ENCODE data around the gene TAX1BP1. TPM values are rescaled to one million over a fixed set of nuclear protein-coding genes. Genes with fewer than 3 reads are reported as not detected.

The TAX1BP1 gene
- total RNA-seq, 1 donor from 2014 or later: 83.6 TPM

DNA sequence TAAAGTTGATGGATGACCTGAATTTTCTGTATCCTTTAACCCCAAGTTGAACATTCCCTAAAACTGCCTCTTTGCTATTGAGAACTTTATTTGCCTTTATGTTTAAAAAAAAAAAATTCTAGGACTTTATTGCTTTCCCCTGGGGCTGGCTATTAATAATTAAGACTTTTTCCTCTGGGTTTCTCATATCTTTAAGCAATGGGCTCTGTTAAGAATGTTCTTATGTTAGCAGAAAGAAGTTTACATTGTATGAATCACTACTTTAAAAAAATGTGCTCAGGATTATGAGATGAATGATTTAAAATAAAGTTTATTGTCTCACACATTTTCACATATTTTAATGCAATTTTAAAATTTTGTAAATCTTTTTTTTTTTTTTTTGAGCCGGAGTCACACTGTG is 19.5 kb downstream of the TAX1BP1 start:
- TF ChIP-seq, protein P1, sequence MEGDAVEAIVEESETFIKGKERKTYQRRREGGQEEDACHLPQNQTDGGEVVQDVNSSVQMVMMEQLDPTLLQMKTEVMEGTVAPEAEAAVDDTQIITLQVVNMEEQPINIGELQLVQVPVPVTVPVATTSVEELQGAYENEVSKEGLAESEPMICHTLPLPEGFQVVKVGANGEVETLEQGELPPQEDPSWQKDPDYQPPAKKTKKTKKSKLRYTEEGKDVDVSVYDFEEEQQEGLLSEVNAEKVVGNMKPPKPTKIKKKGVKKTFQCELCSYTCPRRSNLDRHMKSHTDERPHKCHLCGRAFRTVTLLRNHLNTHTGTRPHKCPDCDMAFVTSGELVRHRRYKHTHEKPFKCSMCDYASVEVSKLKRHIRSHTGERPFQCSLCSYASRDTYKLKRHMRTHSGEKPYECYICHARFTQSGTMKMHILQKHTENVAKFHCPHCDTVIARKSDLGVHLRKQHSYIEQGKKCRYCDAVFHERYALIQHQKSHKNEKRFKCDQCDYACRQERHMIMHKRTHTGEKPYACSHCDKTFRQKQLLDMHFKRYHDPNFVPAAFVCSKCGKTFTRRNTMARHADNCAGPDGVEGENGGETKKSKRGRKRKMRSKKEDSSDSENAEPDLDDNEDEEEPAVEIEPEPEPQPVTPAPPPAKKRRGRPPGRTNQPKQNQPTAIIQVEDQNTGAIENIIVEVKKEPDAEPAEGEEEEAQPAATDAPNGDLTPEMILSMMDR (IDR thresholded peaks at IDR 0.05; ENCODE audit: insufficient read depth, low read length, poor library complexity, severe bottlenecking): no peak
- no peak for DNase-seq (ENCODE audit: low read depth)
- Histone ChIP-seq H3K36me3 (ENCODE audit: control insufficient read depth, insufficient read depth, low read length) (no peaks in the 10 kb centered on the region), H3K4me3 (ENCODE audit: low read depth, low read length) (no peak overlapping the region), H3K27me3 (ENCODE audit: control insufficient read depth, insufficient read depth, low read length) (no peaks in the 10 kb centered on the region)

DNA sequence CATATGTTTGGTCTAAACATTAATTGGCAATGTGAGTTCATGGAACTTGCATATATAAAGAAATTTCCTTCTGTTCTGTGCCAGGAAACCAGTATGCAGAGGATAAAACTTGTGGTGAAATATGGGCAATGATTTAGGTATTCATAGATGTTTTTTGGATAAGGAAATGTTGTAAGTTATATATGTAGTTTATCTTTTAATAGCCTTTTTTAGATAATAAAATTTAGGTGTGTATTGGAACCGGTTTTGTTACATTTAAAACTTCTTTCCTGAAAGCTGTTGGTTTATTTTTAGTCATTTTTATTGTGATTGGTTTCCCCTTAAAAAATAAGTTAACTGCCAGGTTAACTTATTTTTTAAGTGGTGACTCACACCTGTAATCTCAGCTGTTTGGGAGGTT is 22.1 kb downstream of the TAX1BP1 start:
- DNase-seq (ENCODE audit: low read depth): no peak

DNA sequence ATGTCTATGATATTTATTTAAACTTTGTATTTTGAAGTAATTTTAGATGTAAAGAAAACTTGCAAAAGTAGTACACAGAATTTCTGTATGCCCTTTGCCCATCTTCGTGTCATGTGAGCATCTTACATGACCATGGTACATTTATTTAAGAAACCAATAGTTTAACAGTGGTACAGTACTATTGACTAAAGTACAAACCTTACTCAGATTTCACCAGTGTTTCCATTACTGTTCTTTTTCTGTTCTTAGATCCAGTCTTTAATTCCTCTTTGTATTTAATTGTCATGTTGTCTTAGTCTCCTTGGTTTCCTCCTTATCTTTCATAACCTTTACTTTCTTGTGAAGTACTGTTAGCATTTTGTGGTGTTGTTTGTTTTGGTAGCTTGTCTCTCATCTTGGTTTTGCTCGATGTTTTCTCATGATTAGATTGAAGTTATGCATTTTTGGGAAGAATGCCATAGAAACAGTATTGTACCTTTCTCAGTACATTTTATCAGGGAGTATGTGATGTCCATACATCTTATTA is 24.1 kb downstream of the TAX1BP1 start:
- no peak for DNase-seq (ENCODE audit: low read depth)
- no peak overlapping the region for H3K4me3 ChIP-seq (ENCODE audit: low read depth, low read length)
- no peaks in the 10 kb centered on the region for H3K27me3 ChIP-seq (ENCODE audit: control insufficient read depth, insufficient read depth, low read length)
- no peaks in the 10 kb centered on the region for H3K36me3 ChIP-seq (ENCODE audit: control insufficient read depth, insufficient read depth, low read length)
- TF ChIP-seq, protein P1 (IDR thresholded peaks at IDR 0.05; ENCODE audit: insufficient read depth, low read length, poor library complexity, severe bottlenecking): no peak

More for the DNA sequence above, 22.1 kb downstream of the TAX1BP1 start:
- TF ChIP-seq, protein P1 (IDR thresholded peaks at IDR 0.05; ENCODE audit: insufficient read depth, low read length, poor library complexity, severe bottlenecking): no peak
- no peaks in the 10 kb centered on the region for H3K27me3 ChIP-seq (ENCODE audit: control insufficient read depth, insufficient read depth, low read length)
- H3K36me3 ChIP-seq (ENCODE audit: control insufficient read depth, insufficient read depth, low read length): no peaks in the 10 kb centered on the region
- no peak overlapping the region for H3K4me3 ChIP-seq (ENCODE audit: low read depth, low read length)

DNA sequence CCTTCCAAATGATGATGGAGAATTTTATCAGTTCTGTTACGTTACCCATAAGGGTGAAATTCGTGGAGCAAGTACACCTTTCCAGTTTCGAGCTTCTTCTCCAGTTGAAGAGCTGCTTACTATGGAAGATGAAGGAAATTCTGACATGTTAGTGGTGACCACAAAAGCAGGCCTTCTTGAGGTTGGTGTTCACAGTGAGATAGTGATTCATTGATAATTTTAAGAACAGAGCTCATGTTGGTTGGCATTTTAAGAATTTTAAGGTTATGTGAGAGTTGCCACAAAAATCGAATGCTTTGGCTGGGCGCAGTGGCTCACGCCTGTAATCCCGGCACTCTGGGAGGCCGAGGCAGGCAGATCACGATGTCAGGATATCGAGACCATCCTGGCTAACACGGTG is 25.9 kb downstream of the TAX1BP1 start:
- TF ChIP-seq, protein P1 (IDR thresholded peaks at IDR 0.05; ENCODE audit: insufficient read depth, low read length, poor library complexity, severe bottlenecking): no peak
- no peak for DNase-seq (ENCODE audit: low read depth)
- H3K27me3 ChIP-seq (ENCODE audit: control insufficient read depth, insufficient read depth, low read length): no peaks in the 10 kb centered on the region
- no peak overlapping the region for H3K4me3 ChIP-seq (ENCODE audit: low read depth, low read length)
- H3K36me3 ChIP-seq (ENCODE audit: control insufficient read depth, insufficient read depth, low read length): no peaks in the 10 kb centered on the region

DNA sequence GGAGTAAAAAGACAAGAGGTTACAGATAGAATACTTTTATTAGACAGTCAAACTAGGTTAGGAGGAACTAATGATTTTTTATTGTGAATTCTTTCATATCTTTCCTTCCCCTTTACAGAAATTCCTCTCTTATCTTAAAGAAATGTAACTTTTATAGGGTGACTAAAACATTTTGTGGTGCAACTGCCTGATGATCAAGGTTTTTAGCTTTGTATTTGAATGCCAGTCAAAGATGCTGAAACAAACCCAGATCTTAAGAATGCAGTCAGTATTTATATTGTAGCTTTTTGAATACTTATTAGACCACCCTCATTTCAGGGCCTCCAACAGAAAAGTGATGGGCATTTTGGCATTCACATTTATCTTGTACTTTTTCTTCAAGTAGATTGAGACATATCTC is 27.4 kb downstream of the TAX1BP1 start:
- no peak for DNase-seq (ENCODE audit: low read depth)
- Histone ChIP-seq H3K4me3 (ENCODE audit: low read depth, low read length) (no peak overlapping the region), H3K27me3 (ENCODE audit: control insufficient read depth, insufficient read depth, low read length) (no peaks in the 10 kb centered on the region), H3K36me3 (ENCODE audit: control insufficient read depth, insufficient read depth, low read length) (no peaks in the 10 kb centered on the region)
- TF ChIP-seq, protein P1 (IDR thresholded peaks at IDR 0.05; ENCODE audit: insufficient read depth, low read length, poor library complexity, severe bottlenecking): no peak

DNA sequence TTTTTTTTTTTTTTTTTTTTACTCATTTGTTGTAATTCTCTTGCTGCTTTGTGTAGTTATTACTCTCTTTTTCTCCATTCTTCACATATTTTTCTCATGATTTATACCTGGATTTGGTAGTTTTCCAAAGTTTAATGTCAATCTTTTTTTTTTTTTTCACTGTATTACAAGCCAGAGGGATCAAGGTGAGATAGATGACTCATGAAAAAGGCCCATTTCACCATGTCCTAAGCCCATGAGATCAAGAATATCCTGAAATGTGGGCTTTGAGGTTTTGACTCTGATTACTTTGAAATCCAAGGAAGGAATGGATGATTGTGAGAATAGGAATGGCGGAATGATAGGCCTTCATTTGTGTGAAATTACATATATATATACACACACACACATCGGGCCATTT is 31.1 kb downstream of the TAX1BP1 start:
- Histone ChIP-seq H3K36me3 (ENCODE audit: control insufficient read depth, insufficient read depth, low read length) (peaks cover 1% of the 10 kb centered on the region), H3K4me3 (ENCODE audit: low read depth, low read length) (no peak overlapping the region), H3K27me3 (ENCODE audit: control insufficient read depth, insufficient read depth, low read length) (no peaks in the 10 kb centered on the region)
- DNase-seq (ENCODE audit: low read depth): no peak
- TF ChIP-seq, protein P1 (IDR thresholded peaks at IDR 0.05; ENCODE audit: insufficient read depth, low read length, poor library complexity, severe bottlenecking): no peak

All from kidney epithelial cell (primary cell).